HPDE6-E6E7 (cell line): ENCODE results near the gene MAP3K10.
A peak's percentile ranks its signal among the peaks of the same experiment; 100 is the strongest.

Experiments used
- DNase-seq: peaks from one replicate; pipeline ENCODE4 v3.0.0; 2011; ENCODE audit warnings: missing footprints; ENCODE audit errors: extremely low spot score

MAP3K10 gene

DNA sequence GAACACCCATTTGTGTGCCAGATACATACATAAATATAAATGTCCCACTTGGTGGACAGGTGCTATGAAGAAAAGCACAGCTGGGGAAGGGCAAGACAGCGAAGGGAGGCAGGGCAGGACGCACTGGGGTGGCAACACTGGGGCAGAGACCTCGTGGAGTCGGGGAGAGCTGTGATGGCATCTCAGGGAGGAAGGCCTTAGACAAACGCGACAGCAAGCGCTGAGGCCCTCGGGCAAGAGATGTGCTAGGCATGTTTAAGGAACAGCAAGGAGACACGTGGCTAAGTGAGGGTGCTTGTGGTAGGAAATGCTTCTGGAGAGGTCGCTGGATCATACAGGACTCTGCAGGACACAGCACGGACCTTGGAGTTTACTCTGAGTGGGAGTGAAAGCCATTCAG, 58.6 kb downstream of the MAP3K10 start:
- no peak for DNase-seq

DNA sequence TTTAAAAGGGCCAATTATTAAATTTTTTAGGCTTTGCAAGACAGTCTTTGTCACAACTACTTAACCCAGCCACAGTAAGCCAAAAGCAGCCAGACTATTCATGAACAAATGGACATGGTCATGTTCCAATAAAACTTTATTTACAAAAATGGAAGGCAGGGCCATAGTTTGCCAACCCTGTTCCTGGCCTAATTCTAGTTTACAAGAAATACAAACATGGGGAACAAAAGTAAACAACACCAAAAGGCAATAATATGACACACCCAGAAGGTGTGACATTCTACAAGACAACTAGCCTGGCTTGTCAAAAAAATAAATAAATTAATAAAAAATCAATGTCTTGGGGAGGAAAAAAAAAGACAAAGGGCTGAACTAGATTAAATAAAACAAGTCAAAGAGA, 60.0 kb downstream of the MAP3K10 start:
- no peak for DNase-seq

DNA sequence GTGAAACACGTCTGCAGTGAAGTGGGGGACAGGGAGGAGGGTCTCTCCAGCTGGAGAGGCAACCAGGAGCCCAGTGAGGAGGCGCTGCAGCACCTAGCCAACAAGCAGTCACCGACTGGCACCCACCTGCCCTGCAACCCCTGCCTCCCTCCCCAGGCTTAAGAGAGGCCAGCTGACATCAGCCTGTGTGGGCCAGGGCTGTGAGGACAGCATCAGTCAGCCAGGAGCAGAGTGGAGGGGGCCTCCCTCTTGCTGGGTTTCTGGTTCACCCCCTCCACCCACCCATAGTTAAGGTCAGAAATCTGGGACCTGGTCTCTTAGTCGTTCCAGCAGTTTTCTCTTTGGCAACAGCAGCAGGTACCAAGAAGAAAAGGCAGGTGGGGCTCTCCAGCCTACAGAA, 60.8 kb downstream of the MAP3K10 start:
- DNase-seq: no peak

DNA sequence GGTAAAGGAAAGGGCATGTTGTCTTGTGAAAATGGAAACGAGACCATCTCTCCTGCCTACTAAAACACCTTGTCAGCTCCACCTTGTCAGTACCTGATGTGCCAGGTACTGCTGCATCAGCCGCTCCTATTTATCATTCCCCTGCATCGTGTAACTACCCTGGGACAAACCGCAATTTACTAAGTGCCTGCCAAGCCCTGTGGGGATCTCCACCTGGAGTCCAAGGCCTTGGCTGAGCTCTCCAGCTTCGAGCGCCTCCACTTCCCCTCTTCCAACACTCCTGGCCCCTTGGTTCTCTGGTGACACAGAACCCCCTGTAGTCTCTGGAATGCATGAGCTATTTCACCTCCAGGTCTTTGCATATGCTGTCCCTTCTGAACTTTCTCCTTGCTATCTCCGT, 61.2 kb downstream of the MAP3K10 start:
- DNase-seq: no peak

DNA sequence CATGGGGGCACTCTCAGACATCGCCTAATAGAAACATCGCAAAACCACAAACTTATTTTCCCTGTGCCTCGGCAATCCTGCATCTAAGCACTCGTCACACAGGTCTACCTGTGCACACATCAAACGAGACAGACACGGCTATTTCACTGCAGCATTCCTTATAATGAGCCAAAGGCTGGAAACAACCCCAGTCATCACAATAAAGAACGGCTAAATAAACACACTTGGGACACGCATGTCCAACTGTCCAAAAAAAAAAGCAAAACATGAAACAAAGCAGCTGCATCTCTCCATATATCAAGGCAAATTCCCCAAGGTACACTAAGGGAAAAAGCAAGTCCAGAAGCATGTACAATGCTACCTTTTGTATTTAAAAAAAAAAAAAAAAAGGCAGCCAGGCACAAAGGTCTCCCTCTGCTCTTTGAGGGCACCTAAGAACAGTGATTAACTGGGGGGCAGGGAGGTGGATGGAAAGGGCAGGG, 62.4 kb downstream of the MAP3K10 start:
- DNase-seq: no peak

DNA sequence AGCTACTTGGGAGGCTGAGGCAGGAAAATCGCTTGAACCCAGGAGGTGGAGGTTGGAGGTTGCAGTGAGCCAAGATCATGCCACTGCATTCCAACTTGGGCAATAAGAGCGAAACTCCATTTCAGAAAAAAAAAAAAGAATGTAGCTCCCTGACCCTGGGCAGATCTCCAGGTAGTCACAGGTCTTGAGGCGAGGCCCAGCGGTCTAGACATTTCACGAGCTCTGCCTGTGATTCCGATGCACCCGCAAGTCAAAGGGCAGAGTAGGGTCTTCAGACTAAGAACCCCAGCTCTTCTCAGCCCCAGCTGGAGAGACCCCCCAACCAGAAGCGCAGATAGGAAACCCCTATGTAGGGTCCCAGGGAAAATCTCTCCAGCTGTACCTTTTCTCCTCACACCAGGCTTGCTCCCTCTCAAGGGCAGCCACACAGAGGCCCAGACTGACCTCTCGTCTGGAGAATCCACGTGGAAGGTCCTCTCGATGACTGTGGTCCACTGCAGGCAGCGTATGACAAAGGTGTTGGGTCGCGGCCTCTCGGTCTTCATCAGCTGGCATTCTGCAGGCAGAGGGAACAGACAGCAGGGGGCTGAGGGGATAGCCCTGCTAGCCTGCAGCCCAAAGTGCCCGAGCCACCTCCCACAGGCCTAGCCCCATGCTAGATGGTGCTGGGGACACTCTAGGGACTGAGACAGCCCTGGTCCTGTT, 63.6 kb downstream of the MAP3K10 start:
- no peak for DNase-seq

DNA sequence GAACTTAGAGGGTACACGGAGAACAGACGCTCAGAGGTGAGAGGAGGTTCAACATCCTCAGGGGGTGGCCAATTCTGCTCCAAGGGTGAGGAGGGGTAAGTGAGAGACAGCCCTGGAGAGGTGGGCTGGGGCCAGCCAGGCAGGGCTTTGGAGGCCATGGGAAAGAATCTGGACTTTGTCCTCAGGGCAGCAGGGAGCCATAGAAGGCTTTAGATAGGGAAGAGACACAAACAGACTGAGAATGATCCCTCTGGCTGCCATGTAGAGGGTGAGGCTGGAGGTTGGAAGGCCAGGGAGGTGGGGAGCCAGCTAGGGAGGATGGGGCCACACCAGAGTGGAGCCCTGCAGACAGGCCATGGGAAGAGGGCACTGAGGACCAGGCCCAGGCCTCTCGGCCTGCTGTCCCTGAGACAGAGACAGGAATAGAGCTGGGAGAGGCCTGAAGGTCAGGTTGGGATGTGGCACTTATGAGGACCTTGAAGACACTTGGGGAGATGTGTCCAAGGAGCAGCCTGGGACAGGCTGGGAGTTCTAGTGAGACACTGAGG, 64.5 kb downstream of the MAP3K10 start:
- DNase-seq: no peak

DNA sequence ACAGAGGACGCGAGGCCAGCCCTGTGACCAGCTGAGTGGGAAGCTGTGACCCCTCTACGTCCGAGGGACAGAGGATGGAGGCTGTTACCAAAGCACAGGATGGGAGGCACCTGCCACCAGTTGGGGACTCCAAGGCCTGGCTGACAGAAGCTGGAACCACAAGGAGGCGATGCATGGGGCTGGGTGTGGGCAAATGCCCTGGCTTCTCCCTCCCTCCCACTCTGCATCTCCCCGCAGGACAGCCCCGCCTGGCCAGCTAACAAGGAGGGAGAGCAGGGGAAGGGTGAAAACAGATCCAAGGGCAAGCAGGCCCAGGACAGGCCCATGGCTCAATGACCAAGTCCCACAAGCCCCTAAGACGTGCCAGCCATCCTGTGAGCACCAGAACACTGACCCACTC, 65.3 kb downstream of the MAP3K10 start:
- DNase-seq: no peak

DNA sequence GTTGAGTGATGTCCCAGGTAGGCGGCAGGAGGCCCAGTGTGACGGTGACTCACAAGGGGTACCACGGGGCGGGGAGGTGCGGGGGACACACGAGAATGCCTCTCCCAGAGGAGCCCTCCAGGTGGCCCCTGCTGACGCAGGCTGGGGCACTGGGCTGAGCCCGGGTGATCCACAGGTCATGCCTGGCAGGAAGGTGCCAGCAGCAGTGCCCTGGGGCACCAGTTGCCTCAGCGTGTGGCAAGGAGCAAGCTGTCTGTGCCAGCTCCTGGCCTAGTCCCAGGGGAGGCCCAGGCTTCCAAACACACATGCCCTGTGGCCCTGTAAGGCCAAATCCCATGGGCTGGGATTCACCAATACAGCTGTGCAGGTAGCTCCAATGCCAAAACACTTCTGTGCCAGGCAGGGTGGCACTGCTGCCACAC, 65.9 kb downstream of the MAP3K10 start:
- peak; percentile 54 for DNase-seq

DNA sequence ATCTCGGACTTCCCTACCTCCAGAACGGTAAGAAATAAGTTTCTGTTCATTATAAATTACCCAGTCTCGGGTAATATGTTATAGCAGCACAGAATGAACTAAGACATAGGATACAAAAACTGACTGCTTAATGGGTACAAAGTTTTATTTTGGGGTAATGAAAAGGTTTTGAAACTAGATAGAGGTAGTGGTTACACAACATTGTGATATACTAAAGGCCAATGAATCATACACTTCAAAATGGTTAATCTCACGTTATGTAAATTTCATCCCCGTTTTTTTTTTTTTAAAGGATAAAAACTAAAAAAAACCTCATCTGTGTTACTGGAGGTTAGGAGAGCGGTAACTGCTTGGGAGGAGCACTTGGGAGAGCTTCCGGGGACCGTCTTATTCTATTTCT, 70.4 kb downstream of the MAP3K10 start:
- no peak for DNase-seq

DNA sequence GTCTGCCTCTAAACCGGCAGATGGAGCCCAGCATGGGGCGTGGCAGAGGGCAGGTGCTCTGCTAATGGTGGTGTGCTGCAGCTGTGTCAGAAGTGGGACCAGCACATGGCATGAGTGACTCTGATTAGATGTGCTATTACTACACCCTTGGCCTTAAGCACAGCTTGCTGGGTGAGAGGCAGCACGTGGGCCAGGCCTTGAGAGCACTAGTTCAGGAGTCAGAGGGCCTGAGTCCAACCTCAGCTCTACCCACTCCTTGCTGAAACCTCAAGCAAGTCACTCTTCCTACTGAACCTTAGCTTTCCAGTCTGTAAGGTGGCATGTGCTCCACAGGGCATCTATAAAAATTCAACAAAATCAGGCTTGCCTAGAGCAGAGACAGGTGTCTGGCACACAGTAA, 71.2 kb downstream of the MAP3K10 start:
- no peak for DNase-seq

DNA sequence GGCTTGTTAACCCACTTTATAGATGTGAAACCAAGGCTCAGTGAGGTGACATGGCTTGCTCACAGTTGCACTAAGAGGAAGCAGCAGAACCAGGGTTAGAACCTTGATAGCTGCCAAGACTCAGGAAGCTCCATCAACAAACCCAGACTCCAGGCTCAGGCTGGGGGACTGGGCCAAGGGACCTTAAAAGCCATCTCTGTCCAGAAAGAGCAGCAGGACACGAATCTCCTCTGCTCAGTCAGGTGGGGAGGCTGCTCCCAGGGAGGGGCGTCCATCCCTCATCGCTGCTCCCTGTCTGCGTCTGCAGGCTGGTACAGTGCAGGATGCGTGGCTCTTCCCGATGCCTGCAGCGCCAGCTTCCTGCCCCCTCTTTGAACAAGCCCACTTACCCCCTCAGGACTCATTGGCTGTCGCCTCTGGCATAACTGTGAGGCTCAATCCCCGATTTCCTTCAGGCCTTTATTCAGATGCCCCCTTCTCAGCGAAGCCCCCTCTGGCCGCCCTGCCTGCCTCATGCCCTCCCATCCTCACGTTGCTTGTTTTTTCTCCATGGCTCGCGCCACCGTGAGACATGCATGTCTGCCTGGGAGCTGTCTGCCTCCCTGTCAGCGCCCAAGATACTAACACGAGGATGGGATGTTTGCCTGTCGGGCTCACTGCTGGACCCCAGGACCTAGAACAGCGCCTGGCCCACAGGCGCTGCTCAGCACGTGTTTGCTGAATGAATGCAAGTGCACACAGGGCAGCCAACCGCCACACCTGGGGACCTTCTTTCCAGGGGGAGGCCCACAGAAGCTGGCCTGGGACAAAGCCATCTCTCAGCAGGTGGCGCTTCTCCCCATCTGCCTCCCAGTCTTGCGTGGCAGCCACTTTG, 72.5 kb downstream of the MAP3K10 start:
- no peak for DNase-seq

DNA sequence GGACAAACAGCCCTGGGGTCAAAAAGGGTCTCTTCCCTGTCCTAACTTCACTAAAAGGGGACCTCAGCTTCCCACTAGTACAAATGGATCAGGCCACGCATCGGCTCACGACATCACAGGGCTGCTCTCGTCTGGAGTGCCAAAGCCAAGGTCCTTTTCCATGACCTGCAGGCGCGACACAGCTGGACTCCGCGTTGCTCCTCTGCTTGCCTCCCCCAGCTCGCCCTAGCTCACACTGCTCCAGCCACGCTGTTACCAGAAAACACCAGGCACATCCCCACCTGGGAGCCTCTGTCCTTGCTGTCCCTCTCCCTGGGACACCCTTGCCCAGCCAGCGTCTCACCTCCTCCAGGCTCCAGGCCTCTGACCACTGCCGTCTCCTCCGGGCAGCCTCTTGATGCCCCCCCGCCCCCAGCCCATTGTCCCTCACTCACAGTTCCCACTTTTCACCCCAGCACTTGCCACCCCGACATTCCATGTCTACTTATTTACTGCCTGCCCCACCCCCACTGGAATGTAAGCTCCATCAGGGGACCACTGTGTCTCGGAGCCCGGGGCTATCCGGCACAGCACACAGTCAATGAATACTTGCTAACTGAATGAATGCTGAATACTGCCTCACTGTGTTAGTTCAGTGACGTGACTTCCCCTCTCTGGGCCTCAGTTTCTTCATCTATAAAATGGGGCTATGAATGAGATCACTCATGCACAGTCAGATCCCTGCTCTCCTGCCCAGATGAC, 73.3 kb downstream of the MAP3K10 start:
- DNase-seq: no peak
